ENCODE measurements around the gene ESCO1. TPM values are rescaled to one million over a fixed set of nuclear protein-coding genes. Genes with fewer than 3 reads are reported as not detected.
"Not testable (repeated sequence)": the region's sequence is repeated elsewhere in the genome, so short reads cannot be mapped to it uniquely, and the experiment has no call there.

Gene ESCO1, protein sequence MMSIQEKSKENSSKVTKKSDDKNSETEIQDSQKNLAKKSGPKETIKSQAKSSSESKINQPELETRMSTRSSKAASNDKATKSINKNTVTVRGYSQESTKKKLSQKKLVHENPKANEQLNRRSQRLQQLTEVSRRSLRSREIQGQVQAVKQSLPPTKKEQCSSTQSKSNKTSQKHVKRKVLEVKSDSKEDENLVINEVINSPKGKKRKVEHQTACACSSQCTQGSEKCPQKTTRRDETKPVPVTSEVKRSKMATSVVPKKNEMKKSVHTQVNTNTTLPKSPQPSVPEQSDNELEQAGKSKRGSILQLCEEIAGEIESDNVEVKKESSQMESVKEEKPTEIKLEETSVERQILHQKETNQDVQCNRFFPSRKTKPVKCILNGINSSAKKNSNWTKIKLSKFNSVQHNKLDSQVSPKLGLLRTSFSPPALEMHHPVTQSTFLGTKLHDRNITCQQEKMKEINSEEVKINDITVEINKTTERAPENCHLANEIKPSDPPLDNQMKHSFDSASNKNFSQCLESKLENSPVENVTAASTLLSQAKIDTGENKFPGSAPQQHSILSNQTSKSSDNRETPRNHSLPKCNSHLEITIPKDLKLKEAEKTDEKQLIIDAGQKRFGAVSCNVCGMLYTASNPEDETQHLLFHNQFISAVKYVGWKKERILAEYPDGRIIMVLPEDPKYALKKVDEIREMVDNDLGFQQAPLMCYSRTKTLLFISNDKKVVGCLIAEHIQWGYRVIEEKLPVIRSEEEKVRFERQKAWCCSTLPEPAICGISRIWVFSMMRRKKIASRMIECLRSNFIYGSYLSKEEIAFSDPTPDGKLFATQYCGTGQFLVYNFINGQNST
- polyA plus RNA-seq (2014; cell fraction: cytosol; rRNA removed) = 15.9 and 16.2 TPM in 2 replicates
- 17.9 and 19.3 TPM in 2 replicates for polyA plus RNA-seq (2014; cell fraction: nucleus; rRNA removed)

DNA sequence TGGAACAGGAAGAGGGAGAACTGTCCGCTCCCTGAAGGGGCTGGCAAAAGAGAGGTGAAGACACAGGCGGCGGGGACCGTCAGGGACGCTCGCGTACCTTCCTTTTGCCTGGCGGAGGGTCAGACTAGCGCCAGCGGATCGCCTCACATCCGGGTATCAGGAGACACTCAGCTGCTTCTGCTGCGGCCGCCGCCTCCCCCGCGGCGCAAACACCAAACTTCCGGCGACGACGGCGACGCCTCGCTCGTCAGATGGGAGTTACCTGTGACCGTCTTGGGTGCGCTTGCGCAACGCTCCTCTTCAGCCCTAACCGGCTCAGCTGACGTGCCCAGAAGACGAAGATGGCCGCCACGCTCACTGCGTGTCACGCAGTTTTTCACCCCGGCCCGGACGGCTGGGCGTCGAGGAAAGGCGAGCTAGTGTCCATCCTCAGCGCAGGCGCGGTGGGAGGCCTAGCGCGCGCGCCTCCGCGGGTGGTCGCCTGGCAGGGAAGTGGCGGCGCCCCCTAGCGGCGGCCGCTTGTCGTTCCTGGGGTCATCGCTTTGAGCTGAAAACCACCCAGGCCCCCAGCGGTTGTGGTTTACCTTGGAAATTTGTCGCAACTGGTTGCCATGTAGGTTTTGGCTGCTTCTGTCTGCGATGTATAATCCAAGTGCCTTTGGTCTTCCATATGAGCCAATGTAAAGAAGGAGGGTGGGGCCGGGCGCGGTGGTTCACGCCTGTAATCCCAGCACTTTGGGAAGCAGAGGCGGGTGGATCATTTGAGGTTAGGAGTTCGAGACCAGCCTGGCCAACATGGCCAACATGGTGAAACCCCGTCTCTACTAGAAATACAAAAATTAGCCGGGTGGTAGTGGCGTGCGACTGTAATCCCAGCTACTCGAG lies at the start of gene ESCO1:
Gene ESCO1 (minus strand): TSS at position 179 of the 885 bp plus-strand sequence. CDS start 25,861 bp downstream, outside the sequence.
- DNase-seq (ENCODE audit: low spot score) = peak; percentile 98

DNA sequence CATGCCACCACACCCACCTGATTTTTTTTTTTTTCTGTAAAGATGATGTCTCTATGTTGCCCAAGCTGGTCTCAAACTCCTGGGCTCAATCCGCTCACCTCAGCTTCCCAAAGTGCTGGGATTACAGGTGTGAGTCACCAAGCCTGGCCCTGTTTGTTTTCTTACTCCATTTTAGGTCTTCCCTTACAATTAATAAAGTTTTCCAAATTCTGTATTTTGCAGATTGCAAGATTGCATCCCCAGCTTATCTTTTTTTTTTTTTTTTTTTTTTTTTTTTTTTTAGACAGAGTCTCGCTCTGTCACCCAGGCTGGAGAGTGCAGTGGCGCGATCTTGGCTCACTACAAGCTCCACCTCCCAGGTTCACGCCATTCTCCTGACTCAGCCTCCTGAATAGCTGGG lies 39.9 kb upstream of the ESCO1 start:
- not testable (repeated sequence) for DNase-seq (ENCODE audit: low spot score)

- DNase-seq (ENCODE audit: low spot score) = no peak
Measured at GRCh38 chr18:21638822-21639221, 38.3 kb upstream of the ESCO1 start.

DNA sequence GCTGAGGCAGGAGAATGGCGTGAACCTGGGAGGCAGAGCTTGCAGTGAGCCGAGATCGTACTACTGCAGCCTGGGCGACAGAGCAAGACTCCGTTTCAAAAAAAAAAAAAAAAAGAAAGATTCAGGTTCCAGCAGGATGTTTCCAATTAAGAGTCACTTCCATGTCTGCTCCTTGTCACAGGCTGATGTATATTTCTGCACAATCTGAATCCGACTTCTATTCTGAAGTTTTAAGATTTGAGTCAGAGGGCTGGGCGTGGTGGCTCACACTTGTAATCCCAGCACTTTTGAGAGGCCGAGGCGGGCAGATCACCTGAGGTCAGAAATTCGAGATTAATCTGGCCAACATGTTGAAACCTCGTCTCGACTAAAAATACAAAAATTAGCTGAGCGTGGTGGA lies 36.3 kb upstream of the ESCO1 start:
- DNase-seq (ENCODE audit: low spot score) = no peak

DNA sequence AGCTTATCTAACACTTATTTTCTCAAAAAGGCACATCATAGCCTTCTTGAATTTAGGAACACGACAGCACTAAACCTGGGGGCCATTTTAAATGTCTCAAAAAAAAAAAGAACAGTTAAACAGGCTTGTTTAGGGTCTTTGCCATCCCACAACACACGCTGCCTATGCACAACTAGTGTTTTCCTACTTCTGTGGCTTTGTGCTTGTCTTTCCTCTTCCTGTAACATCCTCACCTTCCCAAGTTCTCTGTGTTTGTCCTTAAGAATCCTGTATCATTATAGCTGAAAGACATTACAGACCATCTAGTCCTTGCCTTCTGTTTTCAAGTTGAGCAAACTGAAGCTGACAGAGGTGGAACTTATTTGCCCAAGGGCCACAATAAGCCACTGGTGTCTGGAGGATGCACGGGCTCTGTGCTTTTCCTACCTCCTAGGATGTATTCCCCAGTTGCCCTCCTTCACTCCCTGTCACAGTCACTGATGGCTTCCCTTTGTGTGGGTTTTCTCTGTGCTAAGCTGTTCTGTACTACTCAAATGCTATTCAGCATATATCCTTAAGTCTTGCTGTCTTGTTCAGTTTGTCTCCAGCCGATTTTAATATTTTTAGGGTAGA lies 34.2 kb upstream of the ESCO1 start:
- DNase-seq (ENCODE audit: low spot score) = no peak

GRCh38 chr18:21632393-21632792 lies 31.9 kb upstream of the ESCO1 start:
- DNase-seq (ENCODE audit: low spot score) = no peak

- no peak for DNase-seq (ENCODE audit: low spot score)
Measured at GRCh38 chr18:21629089-21629832, 28.8 kb upstream of the ESCO1 start.

- DNase-seq (ENCODE audit: low spot score) = not testable (repeated sequence)
Measured at GRCh38 chr18:21621640-21622039, 21.1 kb upstream of the ESCO1 start.

GRCh38 chr18:21612125-21613039 lies 11.9 kb upstream of the ESCO1 start, which contains the start of gene SNRPD1:
SNRPD1 (plus strand) TSS chr18:21612314; CDS start chr18:21612430, 116 bp downstream.
- DNase-seq (ENCODE audit: low spot score) = peak; percentile 93

GRCh38 chr18:21611401-21612124 lies 11.1 kb upstream of the ESCO1 start:
- DNase-seq (ENCODE audit: low spot score) = not testable (repeated sequence)

- no peak for DNase-seq (ENCODE audit: low spot score)
Measured at GRCh38 chr18:21605213-21605612, 4.7 kb upstream of the ESCO1 start.

GRCh38 chr18:21604671-21605070 lies 4.2 kb upstream of the ESCO1 start:
- no peak for DNase-seq (ENCODE audit: low spot score)

GRCh38 chr18:21602299-21602587 lies 1.7 kb upstream of the ESCO1 start:
- no peak for DNase-seq (ENCODE audit: low spot score)

DNA sequence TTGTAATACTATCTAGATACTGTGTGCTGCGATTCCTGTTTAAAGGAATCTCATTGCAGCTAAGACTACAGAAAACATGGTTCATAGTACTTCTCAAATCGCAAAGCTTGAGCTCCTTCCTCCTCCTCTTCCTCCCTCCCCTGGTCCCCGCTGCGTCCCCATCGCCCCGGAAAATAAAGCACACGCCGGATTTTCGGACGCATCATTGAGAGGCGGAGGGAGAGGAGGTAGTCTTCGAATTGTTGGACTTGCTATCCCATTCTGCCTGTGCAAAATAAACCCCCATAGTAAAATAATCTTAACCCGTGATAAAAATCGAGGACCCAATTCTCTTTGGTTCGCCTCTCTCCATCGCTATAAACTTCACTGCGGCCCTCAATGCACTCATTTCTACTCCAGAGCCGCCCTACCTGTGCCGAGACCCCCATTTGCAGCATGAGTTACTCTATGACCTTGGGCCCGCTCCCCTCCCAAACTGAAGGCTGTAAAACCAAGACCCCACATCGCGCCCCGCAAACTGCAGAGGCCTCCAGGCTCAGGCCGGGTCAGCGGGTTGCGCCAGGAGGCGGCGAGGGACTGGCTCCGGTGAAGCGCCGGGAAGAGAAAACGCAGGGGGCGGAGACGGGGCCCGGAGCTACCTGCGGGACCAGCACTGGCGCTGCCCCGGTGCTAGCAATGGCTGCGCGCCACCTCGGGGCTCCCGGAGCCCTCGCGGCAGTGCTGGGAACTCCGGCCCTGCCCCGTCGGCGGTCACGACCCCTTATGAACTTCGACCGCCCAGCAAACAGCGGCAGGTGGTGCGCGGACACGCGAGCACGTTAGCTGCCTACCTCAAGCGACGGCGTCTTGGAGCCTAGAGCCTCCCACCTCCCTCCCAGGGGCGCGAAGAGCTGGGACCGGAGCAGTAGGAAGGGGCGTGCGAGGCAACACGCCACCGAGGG lies 649 bp downstream of the ESCO1 start:
- DNase-seq (ENCODE audit: low spot score) = no peak

GRCh38 chr18:21598726-21599584 lies 1.5 kb downstream of the ESCO1 start:
- DNase-seq (ENCODE audit: low spot score) = no peak

DNA sequence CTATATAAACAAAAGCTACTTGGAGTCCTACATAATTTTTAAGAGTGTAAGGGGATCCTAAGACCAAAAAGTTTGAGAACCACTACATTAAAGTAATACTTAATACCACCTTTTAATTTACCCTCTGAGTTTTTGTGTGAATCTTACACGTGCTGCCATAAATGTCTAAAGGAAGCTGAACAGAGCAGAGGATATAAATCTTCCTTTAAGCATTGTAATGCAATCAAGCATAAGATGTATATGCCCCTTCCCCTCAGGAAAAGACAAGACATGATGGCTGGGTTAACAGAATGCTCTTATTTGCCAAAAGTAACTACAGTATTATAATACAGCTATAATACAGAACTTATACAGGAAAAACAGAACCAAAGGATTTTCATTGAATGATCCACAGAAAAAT lies 2.9 kb downstream of the ESCO1 start:
- DNase-seq (ENCODE audit: low spot score) = no peak

All from SK-N-DZ (cell line).